Peyer's patch (tissue), 4 donors: ENCODE measurements around the gene CDCA7L. TPM values are rescaled to one million over a fixed set of nuclear protein-coding genes. Genes with fewer than 3 reads are reported as not detected.

ENCODE experiments used
- DNase-seq, 3 donors: peaks; one replicate each; pipeline ENCODE4 v3.0.0-alpha.2; 2017 to 2019
- H3K27ac ChIP-seq, 4 donors: fragments of 200-600 bp; sonication (generic); one replicate each; pipeline ENCODE4 v1.5.1; 2016 to 2019
- H3K27me3 ChIP-seq, 2 donors: fragments of 200-600 bp; sonication (generic); one replicate each; pipeline ENCODE4 v1.5.1; 2019
- H3K36me3 ChIP-seq, 3 donors: fragments of 200-600 bp; sonication (generic); one replicate each; pipeline ENCODE4 v1.5.1; 2016 to 2019
- H3K4me1 ChIP-seq, 4 donors: fragments of 200-600 bp; sonication (generic); one replicate each; pipeline ENCODE4 v1.5.1; 2016 to 2019
- H3K4me3 ChIP-seq, 4 donors: fragments of 200-600 bp; sonication (generic); 1 replicate in 3 of 4; 2 replicates in 1 of 4; pipeline ENCODE4 v1.5.1; 2016 to 2019; ENCODE audit warnings: mild to moderate bottlenecking in 1 of 4
- H3K9me3 ChIP-seq, 4 donors: fragments of 200-600 bp; sonication (generic); one replicate each; pipeline ENCODE4 v1.5.1; 2016 to 2019; ENCODE audit warnings: mild to moderate bottlenecking in 1 of 4
- CTCF ChIP-seq, 6 experiments: fragments of 450-650 bp in 4 of 6; fragments of 200-600 bp in 2 of 6; sonication (generic) in 1 of 6; IDR thresholded peaks; one replicate each; pipeline ENCODE4 v1.5.1; 2017 to 2019; ENCODE audit warnings: antibody characterized with exemption in 6 of 6, mild to moderate bottlenecking in 3 of 6, moderate library complexity in 1 of 6
- POLR2A ChIP-seq, 2 donors: fragments of 450-650 bp; IDR thresholded peaks; one replicate each; pipeline ENCODE4 v1.5.1; 2017; ENCODE audit warnings: antibody characterized with exemption in 2 of 2, mild to moderate bottlenecking in 2 of 2, moderate library complexity in 2 of 2
- total RNA-seq, 4 donors: library from RNA; depleted of rRNA; stranded (reverse); fragments of >200 nt; gene quantifications; one replicate each; pipeline ENCODE4 v1.1.0, GENCODE V29; 2016

Gene CDCA7L
- total RNA-seq, 4 donors from 2014 or later, result 6.8 to 51.2 (median 19.8) TPM

GRCh38 chr7:21923658-21924057, 22.0 kb downstream of the CDCA7L start:
- Histone ChIP-seq H3K4me3 (no peak overlapping the region), H3K9me3 (no peaks in the 10 kb centered on the region), H3K27me3 (no peaks in the 10 kb centered on the region), H3K36me3 (no peaks in the 10 kb centered on the region), H3K4me1 (no peaks in the 10 kb centered on the region), H3K27ac (no peak overlapping the region)
- no peak for DNase-seq
- TF ChIP-seq POLR2A (IDR thresholded peaks at IDR 0.05) (no peak), CTCF (IDR thresholded peaks at IDR 0.05) (no peak)

GRCh38 chr7:21922605-21923004, 23.1 kb downstream of the CDCA7L start:
- Histone ChIP-seq H3K27me3 (no peaks in the 10 kb centered on the region), H3K27ac (no peak overlapping the region), H3K4me3 (no peak overlapping the region), H3K9me3 (no peaks in the 10 kb centered on the region), H3K4me1 (no peaks in the 10 kb centered on the region), H3K36me3 (no peaks in the 10 kb centered on the region)
- no peak for DNase-seq
- no peak for TF ChIP-seq POLR2A (IDR thresholded peaks at IDR 0.05)
- no peak for TF ChIP-seq CTCF (IDR thresholded peaks at IDR 0.05)

GRCh38 chr7:21920936-21921335, 24.8 kb downstream of the CDCA7L start:
- H3K9me3 ChIP-seq, result no peaks in the 10 kb centered on the region
- TF ChIP-seq CTCF (IDR thresholded peaks at IDR 0.05) (no peak), POLR2A (IDR thresholded peaks at IDR 0.05) (no peak)
- no peaks in the 10 kb centered on the region for H3K36me3 ChIP-seq
- no peak overlapping the region for H3K4me3 ChIP-seq
- DNase-seq, result no peak
- no peak overlapping the region for H3K27ac ChIP-seq
- H3K4me1 ChIP-seq, result no peaks in the 10 kb centered on the region
- no peaks in the 10 kb centered on the region for H3K27me3 ChIP-seq

GRCh38 chr7:21918216-21918615, 27.5 kb downstream of the CDCA7L start:
- Histone ChIP-seq H3K9me3 (no peaks in the 10 kb centered on the region), H3K4me3 (no peak overlapping the region), H3K4me1 (no peaks in the 10 kb centered on the region), H3K27ac (no peak overlapping the region), H3K27me3 (no peaks in the 10 kb centered on the region), H3K36me3 (no peaks in the 10 kb centered on the region)
- TF ChIP-seq POLR2A (IDR thresholded peaks at IDR 0.05), result no peak
- no peak for TF ChIP-seq CTCF (IDR thresholded peaks at IDR 0.05)
- no peak for DNase-seq

GRCh38 chr7:21916629-21917028, 29.1 kb downstream of the CDCA7L start:
- no peak for DNase-seq
- Histone ChIP-seq H3K27ac (no peak overlapping the region), H3K4me3 (no peak overlapping the region), H3K4me1 (no peaks in the 10 kb centered on the region), H3K36me3 (no peaks in the 10 kb centered on the region), H3K9me3 (no peaks in the 10 kb centered on the region), H3K27me3 (no peaks in the 10 kb centered on the region)
- no peak for TF ChIP-seq POLR2A (IDR thresholded peaks at IDR 0.05)
- no peak for TF ChIP-seq CTCF (IDR thresholded peaks at IDR 0.05)

GRCh38 chr7:21916176-21916575, 29.5 kb downstream of the CDCA7L start:
- no peaks in the 10 kb centered on the region for H3K36me3 ChIP-seq
- H3K27me3 ChIP-seq, result no peaks in the 10 kb centered on the region
- no peak overlapping the region for H3K27ac ChIP-seq
- no peaks in the 10 kb centered on the region for H3K9me3 ChIP-seq
- H3K4me1 ChIP-seq, result no peaks in the 10 kb centered on the region
- H3K4me3 ChIP-seq, result no peak overlapping the region
- no peak for DNase-seq
- TF ChIP-seq POLR2A (IDR thresholded peaks at IDR 0.05) (no peak), CTCF (IDR thresholded peaks at IDR 0.05) (no peak)
